NB4 (cell line): ENCODE measurements around the gene VWA2.

Experiments
- CTCF ChIP-seq: IDR thresholded peaks from one replicate; pipeline ENCODE4 v1.5.1; 2012; ENCODE audit warnings: low read depth, low read length
- MAX ChIP-seq: IDR thresholded peaks from 2 replicates; pipeline ENCODE4 v1.6.1; 2011; ENCODE audit warnings: low read depth, low read length
- POLR2A ChIP-seq: IDR thresholded peaks from 2 replicates; pipeline ENCODE4 v1.6.1; 2011; ENCODE audit warnings: mild to moderate bottlenecking; ENCODE audit not compliant: insufficient read length; ENCODE audit errors: extremely low read depth

- TF ChIP-seq CTCF: no peak
- TF ChIP-seq POLR2A: no peak
- TF ChIP-seq MAX: no peak
These were observed 45.5 kb downstream of the VWA2 start for GRCh38 chr10:114284346-114285071.
